GM15510 (cell line): ENCODE results near the gene UBA1.

Experiments
- POLR2A ChIP-seq: IDR thresholded peaks from 3 replicates; pipeline ENCODE4 v1.6.1; 2011; ENCODE audit warnings: borderline replicate concordance; ENCODE audit not compliant: insufficient read length; ENCODE audit errors: extremely low read depth

UBA1 gene

DNA sequence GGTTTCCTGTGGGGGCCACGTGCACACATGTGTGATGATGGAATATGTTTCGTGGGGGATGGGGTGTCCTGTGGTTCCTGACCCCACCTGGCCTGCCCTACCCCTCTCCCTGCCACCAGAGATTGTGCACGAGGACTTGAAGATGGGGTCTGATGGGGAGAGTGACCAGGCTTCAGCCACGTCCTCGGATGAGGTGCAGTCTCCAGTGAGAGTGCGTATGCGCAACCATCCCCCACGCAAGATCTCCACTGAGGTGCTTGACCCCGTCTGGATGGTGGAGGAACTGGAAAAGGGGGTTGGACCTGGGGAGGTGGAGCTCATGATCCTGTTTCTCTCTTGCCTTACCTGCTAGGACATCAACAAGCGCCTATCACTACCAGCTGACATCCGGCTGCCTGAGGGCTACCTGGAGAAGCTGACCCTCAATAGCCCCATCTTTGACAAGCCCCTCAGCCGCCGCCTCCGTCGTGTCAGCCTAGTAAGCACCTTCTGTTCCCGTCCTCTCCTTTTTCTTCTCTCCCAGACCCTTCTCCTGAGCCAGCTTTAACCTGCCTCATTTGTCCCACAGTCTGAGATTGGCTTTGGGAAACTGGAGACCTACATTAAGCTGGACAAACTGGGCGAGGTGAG is 30.8 kb downstream of the UBA1 start:
- TF ChIP-seq POLR2A: no peak

DNA sequence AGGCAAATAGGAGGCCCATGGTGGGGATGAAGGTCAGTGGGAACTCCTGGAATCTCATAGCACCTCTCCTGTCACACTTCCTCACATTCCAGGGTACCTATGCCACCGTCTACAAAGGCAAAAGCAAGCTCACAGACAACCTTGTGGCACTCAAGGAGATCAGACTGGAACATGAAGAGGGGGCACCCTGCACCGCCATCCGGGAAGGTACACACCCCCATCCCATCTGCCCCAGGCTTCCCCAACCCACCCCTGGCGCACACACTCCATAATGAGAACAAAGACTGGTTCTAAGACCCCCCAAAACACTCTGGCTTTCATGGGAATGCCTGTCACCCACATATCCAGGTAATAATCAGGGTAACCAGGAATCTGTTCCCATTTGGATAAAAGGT is 31.3 kb downstream of the UBA1 start:
- TF ChIP-seq POLR2A: no peak

DNA sequence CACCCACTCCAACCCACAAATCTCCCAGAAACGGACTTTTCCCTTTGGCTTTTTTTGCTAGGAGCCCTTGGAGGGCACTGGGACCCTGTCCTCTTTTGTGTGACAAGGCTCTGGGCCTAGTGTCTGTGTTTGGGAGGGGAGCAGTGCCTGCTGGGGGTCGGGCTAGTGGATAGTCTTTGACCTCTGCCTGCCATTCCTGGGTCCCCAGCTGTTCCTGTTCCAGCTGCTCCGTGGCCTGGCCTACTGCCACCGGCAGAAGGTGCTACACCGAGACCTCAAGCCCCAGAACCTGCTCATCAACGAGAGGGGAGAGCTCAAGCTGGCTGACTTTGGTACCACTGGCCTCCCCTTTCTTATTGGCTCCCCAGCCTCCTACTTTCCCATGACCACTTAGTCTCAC is 32.4 kb downstream of the UBA1 start:
- no peak for TF ChIP-seq POLR2A

GRCh38 chrX:47226531-47227333 is 33.1 kb downstream of the UBA1 start:
- no peak for TF ChIP-seq POLR2A

DNA sequence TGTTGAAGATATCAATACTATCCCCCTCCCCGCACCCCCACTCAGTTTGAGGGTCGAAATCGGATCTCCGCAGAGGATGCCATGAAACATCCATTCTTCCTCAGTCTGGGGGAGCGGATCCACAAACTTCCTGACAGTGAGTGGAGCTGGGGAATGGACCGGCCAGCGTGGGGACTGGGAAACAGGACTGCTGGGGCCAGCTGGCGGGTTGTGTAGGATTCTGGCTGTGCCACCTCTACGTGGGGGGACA is 33.6 kb downstream of the UBA1 start:
- TF ChIP-seq POLR2A: no peak

DNA sequence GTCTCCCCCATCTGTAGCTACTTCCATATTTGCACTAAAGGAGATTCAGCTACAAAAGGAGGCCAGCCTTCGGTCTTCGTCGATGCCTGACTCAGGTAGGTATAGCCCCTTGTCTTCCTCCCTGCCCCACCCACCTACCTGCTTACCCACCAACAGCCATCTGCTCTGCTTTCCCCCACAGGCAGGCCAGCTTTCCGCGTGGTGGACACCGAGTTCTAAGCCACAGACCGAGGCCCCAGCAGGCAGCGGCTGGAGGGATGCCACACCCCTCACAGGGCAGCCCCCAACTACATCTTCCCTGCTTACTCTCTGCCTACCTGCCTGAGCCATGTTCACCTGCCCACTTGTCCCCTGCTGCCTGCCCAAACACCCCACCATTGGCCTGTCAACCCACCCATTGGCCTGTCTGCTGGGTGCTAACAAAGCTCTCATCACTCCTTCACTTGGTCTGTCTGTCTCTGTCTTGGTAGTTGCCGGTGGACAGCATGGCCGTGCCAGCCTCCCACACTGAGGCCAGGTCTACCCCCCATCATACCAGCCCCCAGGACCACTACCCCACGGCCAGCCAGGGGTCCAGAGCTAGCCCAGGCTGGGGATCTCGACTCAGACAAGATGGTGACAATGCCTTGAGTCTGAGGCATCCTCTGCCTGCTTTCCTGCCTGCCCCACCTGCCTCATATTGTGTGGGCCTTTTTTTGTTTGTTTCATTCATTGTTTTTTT is 35.1 kb downstream of the UBA1 start:
- no peak for TF ChIP-seq POLR2A

DNA sequence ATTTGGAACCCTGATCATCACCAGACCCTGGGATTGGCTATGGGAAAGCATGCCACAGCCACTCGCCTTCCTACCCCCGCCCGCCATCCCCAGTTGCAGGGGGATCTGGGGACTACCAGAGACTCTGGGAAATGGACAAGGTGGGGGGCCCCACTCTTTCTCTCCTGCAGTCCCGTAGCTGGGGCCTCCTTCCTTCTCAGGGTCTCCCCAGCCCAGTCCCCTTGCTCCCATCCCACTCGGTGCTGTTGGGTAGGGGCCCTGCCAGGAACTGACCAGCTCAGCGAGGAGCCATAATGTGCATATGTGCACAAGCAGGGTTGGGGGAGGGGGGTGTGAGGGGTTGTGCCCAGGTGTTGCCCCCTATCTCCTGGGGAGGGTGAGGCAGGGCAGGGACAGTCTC is 35.8 kb downstream of the UBA1 start:
- no peak for TF ChIP-seq POLR2A

GRCh38 chrX:47230136-47230868 is 36.7 kb downstream of the UBA1 start:
- no peak for TF ChIP-seq POLR2A

DNA sequence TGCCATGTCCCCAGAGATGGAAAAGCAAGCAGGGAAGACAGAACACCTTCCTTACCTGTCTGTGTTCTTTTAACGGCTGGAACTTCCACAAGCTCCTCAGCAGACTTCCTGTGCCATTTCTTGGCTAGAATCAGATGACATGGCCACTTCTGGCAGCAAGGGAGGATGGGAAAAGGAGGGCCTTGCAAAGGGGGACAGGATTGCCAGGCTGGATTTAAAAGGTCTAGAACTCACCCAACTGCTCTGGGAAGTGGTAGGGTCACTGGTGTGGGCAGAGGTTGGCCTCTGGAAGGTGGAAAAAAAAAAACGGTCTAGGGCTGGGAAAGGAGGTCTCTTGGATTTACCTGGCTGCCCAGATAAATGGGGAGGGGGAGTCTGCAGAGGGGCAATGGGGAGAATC is 37.5 kb downstream of the UBA1 start:
- TF ChIP-seq POLR2A: no peak

GRCh38 chrX:47232197-47232802 is 38.7 kb downstream of the UBA1 start:
- no peak for TF ChIP-seq POLR2A

DNA sequence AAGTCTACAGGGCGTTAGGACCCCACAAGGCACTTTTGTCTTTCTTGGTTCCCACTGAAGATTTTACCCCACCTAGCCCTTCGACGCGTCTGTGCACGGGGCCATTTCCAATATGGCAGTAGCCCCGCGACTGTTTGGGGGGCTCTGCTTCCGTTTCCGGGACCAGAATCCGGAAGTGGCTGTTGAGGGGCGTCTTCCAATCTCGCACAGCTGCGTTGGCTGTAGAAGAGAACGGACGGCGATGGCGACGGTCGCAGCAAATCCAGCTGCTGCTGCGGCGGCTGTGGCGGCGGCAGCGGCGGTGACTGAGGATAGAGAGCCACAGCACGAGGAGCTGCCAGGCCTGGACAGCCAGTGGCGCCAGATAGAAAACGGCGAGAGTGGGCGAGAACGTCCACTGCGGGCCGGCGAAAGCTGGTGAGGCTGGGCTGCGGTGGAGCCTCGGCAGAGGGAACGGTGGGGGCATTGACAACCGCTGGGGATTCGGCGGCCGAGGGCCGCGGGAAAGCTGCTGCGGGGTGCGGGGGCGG is 39.2 kb downstream of the UBA1 start, which contains the start of gene USP11:
USP11 (plus strand) TSS at position 207 of the 530 bp plus-strand sequence; CDS start at position 242, 35 bp downstream.
- TF ChIP-seq POLR2A: peak; percentile 66

GRCh38 chrX:47233333-47234113 is 39.9 kb downstream of the UBA1 start:
- peak; percentile 43 for TF ChIP-seq POLR2A

- TF ChIP-seq POLR2A: no peak
Observed at GRCh38 chrX:47234583-47234982, 41.0 kb downstream of the UBA1 start.

GRCh38 chrX:47235691-47236103 is 42.1 kb downstream of the UBA1 start:
- TF ChIP-seq POLR2A: no peak
